OCI-LY3 (cell line): Measurements from ENCODE around the gene MSTN.
"Not testable (repeated sequence)": the region's sequence is repeated elsewhere in the genome, so short reads cannot be mapped to it uniquely, and the experiment has no call there.

ENCODE experiments used
- CTCF ChIP-seq: fragments of 200-600, 300-600 bp; sonication (generic); IDR thresholded peaks from 2 replicates; pipeline ENCODE4 v1.5.1; 2014; ENCODE audit warnings: antibody characterized with exemption, low read length, low read depth
- EZH2phosphoT487 ChIP-seq: fragments of 200-600 bp; shearing (Covaris generic); IDR thresholded peaks from 2 replicates; pipeline ENCODE4 v1.6.1; 2018; ENCODE audit warnings: antibody characterized with exemption, mixed run types, low read depth

GRCh38 chr2:190034417-190034816 lies 28.1 kb downstream of the MSTN start:
- not testable (repeated sequence) for TF ChIP-seq CTCF, EZH2phosphoT487
